Measurements from ENCODE around the gene LY86.

GRCh38 chr6:6614983-6615349 lies 26.4 kb downstream of the LY86 start:
- TF ChIP-seq CTCF (IDR thresholded peaks at IDR 0.05; ENCODE audit: insufficient read depth, low read length, poor library complexity, severe bottlenecking): no peak
- TF ChIP-seq EZH2phosphoT487 (conservative IDR thresholded peaks at IDR 0.05; ENCODE audit: low read length): no peak

All from SU-DHL-6 (cell line).